ENCODE measurements around the gene CHRM4.
A peak's percentile ranks its signal among the peaks of the same experiment; 100 is the strongest.
"Not testable (repeated sequence)": the region's sequence is repeated elsewhere in the genome, so short reads cannot be mapped to it uniquely, and the experiment has no call there.

CHRM4 gene

DNA sequence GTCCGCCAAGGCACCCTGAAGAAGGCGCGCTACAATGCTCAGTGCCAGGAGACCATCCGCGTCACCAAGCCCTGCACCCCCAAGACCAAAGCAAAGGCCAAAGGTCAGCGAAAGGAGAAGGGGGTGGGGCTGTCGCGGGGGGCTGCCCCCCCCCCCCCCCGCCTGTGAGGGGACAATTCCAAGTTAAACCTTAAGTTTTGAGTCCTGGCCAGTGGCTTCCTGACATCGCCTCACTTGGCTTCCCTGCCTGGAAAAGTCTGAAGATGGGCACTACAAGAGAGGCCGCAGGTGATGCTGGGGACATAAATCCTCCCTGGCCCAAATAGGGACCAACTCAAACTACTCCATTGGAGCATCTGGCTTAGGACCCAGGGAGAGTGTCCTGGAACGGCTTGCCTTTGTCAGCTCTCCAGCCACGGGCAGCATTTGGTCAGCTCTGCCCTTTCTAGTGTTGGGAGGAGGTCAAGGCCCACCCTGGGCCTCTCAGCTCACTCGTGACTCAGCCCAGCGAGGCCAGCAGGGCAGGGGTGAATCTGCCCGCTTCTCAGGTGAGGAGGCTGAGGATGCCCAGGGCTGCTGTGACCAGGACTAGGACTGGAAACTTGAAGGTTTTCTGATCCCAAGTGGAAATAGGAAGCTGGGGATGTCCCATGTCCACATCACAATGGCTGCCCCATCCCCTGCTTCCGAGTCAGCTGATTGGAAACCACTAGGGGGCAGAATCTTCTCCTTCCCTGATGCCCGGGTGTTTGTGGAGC lies 8.8 kb downstream of the CHRM4 start:
- peak in 10 of 56 donors; percentile 11 to 43 (median 20) for DNase-seq

DNA sequence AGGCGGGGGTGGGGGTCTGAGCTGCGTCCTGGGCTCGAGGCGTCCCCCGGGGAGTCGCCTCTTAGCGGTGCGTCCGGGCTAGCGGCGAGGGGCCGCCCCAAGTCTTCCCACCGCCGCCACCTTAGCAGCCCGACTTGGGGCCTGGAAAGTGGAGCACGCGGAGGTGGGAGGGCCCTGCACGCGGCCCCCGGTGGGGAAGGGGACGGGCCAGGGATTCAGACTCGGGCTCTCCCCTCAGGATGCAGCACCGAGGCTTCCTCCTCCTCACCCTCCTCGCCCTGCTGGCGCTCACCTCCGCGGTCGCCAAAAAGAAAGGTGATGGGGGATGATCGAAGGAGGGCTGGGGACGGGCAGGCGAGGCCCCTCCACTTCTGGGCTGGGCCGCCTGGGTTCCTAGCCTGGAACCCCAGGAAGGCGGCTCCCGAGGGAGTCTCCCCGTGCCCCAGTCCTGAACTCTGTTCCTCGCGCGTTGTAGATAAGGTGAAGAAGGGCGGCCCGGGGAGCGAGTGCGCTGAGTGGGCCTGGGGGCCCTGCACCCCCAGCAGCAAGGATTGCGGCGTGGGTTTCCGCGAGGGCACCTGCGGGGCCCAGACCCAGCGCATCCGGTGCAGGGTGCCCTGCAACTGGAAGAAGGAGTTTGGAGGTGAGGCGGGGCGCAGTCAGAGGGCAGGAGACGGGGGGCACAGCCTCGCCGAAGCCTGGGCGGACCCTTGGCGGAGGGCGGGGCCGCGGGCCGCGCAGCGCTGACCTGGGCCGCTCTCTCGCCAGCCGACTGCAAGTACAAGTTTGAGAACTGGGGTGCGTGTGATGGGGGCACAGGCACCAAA lies 9.5 kb downstream of the CHRM4 start:
- DNase-seq, result no peak

DNA sequence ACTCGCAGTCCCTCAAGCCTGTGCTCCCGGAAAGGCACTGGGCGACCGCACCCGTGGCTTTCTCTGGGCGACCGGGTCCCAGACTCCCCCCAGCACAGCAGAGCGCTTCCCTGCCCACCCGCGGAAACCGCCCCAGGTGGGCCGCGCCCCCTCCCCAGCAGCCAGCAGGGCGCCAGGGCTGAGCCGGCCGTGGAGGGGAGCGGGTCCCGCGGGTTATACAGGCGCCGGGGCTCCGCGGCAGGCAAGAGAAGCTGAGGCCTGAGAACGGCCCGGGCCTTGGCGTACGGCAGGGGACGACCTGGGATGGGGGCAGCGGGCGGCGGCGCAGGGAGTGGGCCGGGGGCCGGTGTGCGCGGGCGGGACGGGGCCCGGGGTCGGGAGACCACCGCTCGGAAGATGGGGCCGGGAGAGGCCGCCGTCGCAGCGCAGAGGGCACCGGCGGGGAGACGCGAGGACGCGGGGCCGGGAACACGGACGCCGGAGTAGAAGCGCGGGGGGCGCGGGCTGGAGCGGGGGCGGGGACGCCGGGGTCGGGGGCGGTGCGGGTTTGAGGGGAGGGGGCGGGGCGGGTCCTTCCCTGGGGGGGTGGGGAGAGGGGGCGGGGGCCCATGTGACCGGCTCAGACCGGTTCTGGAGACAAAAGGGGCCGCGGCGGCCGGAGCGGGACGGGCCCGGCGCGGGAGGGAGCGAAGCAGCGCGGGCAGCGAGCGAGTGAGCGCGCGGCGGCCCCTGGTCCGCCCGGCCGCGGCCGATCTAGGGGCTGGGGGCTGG lies 10.3 kb downstream of the CHRM4 start, which contains the start of gene MDK:
MDK (plus strand) TSS at position 622 of the 771 bp plus-strand sequence. CDS start 389 bp downstream, outside the sequence.
- DNase-seq, result peak in 5 of 56 donors; percentile 18 to 64 (median 29)

DNA sequence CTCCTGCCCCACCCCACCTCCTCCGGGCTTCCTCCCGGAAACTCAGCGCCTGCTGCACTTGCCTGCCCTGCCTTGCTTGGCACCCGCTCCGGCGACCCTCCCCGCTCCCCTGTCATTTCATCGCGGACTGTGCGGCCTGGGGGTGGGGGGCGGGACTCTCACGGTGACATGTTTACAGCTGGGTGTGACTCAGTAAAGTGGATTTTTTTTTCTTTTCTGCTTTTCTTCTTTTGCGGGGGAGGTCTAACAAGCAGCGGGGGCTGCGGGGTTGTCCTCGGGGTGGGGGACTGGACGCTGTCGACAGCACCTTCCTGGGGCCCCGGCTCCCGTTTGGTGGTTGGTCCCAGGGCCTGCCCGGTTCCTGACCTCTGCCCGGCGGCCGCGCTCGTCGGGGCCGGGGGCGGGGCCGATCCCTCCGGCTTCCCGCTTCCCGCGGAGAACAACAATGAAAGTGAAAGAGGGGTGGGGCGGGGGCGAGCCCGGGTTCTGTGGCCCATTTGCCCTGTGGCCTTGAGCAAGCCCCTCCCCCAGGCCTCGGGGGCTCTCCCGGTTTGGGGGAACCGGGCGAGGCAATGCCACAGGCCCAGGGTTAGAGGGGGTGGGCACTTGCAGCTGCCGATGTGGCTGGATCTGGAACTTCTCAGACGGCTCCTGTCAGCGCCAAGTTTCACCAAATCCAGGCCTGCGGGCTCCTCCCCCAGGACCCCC lies 11.1 kb downstream of the CHRM4 start:
- DNase-seq, result peak in 17 of 56 donors; percentile 22 to 68 (median 36)

DNA sequence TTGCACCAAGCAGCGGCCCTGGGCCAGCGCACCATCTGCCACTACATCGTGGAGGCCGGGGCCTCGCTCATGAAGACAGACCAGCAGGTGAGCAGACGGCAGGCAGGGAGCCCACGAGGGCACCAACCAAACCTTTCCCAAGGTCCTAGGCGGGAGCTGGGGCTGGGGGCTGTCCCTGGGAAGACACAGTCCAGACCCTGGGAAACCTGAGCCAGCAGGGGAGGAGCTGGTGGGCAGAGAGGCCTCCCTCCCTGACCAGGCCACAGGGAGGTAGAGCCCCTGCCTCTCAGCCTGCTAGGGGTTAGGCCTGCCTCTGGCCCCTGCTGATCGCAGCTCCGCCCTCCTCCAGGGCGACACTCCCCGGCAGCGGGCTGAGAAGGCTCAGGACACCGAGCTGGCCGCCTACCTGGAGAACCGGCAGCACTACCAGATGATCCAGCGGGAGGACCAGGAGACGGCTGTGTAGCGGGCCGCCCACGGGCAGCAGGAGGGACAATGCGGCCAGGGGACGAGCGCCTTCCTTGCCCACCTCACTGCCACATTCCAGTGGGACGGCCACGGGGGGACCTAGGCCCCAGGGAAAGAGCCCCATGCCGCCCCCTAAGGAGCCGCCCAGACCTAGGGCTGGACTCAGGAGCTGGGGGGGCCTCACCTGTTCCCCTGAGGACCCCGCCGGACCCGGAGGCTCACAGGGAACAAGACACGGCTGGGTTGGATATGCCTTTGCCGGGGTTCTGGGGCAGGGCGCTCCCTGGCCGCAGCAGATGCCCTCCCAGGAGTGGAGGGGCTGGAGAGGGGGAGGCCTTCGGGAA lies 11.9 kb downstream of the CHRM4 start:
- not testable (repeated sequence) for DNase-seq

DNA sequence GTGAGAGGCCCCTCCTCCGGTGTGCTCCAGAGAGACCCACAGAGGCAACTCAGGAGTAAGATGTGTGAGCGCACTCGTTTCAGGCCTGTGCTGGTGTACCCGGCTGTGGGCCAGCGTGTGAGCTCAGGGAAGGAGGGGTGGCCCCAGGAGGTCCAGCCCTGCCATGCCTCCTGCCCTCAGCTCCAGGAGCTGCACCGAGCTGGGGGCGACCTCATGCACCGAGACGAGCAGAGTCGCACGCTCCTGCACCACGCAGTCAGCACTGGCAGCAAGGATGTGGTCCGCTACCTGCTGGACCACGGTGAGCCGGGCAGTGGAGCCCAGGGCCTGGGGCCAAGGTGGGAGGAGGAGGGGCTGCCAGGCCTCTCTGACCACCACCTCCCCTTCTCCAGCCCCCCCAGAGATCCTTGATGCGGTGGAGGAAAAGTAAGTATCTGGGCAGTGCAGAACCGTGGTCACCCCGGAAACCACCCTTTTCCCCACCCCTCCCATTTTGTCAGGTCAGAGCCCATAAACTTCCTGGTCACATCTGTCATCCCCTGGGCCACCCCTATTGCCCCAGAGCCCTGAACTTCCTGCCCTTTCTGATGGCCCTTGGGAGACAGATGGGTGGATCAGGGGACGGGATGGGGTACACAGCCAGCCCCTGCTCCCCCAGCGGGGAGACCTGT lies 12.6 kb downstream of the CHRM4 start:
- DNase-seq, result no peak

DNA sequence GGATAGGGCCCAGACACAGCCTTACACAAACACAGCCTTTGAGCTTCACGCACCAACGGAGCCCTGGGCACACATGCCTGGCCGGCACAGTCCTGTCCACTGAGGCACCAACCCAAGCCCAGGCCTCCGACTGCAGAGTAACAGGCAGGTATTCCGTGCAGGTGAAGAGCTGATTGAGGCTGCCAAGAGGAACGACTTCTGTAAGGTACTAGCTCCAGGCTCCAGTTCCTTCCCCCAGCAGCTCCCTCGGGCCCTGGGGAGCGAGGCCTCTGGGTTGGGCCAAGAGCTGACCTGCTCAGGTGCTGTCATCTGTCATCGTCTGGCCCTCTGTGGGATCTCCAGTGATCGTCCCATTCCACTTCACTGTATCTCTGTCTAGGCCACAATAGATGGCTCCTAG lies 13.3 kb downstream of the CHRM4 start:
- DNase-seq, result no peak

DNA sequence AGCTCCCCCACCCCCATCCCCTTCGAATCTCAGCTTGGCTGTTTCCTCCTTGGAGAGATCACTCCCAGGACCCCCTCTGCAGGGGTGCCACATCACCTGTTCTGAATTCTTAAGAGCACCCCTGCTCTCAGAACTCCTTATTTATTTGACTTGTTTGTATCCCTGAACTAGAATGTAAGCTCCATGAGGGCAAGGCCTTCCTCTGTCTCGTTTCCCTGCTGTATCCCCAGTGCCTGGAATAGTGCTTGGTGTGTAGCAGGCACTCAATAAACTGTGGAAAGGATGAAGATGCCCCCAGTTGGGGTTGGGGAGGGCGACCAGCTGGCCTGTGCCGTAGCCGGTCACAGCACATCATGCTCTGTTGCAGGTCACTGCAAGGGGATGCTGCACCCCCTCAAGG lies 13.7 kb downstream of the CHRM4 start:
- DNase-seq, result no peak

DNA sequence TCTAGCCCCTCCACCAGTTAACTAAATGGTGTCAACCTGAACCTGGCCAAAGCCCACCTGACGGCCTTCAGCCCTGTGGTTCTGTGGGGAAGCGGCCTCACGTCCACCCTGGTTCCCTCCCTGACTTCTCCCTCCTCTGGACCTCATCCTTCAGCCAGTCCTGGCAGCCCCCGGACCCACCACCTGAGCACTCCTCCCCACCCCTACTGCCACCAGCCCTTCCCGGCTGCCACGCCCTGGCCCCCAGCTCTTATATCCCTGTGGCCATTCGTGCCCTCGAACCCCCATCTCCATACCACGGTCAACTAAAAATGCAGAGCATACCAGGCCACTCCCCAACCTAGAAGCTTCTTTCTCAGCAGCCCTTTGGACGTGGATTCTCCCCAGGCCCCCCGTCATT lies 14.3 kb downstream of the CHRM4 start:
- no peak for DNase-seq

DNA sequence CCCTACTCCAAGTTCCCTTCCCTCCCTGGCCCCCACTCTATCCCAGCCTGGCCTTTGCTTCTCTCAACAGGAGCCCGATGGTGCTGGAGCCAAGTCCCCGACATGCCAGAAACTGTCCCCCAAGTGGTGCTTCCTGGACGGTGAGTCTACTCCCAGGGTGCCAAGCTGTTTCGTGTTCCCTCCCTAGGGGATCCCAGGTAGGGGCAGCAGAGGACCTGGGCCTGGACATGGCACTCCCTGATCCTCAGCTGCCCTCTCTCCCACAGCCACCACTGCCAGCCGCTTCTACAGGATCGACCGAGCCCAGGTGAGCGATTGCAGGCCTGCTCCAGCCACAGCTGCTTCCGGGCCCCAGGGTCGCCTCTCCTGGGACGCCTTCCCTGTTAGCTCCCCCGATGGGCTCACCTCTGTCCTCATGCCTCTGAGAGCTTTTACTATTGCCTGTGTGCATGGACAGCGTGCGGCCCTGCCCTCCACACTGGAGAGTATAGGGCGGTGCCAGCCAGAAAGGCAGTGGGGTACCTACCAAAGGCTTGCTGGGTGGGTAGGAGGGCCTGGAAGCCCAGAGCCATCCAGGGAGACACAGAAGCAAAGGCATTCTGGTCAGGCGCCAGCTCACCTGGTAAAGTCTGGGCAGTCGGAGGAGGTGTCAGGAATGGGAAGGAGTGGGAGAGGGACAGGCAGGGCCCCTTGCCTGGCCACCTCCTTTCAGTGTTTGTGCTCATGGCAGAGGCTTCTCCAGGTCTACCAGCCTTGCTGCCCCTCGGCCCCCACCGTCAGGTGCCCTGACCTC lies 15.1 kb downstream of the CHRM4 start:
- DNase-seq, result no peak

DNA sequence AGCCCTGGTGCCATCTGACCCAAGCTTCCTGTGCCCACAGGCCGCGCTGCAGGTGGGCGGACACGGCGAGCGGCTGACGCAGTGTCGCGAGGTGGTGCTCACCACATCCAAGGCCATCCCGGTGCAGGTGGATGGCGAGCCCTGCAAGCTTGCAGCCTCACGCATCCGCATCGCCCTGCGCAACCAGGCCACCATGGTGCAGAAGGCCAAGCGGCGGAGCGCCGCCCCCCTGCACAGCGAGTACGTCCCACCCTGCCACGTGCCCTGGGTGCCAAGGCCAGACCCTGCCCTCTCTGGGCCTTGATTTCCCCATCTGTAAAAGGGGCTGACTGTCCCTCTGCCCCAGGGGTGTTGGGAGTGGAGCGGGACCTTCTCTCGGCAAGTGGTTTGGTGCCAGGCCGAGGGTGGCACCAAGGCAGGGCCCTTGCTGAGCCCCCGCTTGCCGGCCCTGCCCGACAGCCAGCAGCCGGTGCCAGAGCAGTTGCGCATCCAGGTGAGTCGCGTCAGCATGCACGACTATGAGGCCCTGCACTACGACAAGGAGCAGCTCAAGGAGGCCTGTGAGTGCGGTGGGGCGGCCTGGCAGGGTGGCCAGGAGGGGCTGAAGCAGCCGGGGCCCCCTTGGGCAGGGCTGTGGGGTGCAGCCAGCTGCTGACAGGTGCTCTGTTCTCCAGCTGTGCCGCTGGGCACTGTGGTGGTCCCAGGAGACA lies 16.0 kb downstream of the CHRM4 start:
- DNase-seq, result no peak

DNA sequence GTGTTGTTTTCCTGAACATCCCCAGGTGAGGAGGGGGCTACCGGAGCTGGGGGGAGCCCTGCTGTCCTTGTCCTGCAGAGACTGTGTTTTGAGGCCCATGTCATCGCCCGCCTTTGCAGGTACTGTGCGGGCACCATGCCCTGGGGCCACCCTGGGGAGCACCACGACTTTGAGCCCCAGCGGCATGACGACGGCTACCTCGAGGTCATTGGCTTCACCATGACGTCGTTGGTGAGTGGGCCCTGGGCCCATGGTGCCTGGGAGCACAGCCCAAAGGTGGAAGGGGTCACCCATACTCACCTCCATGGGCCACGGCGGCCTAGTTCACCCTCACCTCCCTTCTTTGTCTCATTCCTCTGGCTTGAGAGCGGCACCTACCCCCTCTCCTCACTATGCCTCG lies 16.8 kb downstream of the CHRM4 start:
- DNase-seq, result no peak

DNA sequence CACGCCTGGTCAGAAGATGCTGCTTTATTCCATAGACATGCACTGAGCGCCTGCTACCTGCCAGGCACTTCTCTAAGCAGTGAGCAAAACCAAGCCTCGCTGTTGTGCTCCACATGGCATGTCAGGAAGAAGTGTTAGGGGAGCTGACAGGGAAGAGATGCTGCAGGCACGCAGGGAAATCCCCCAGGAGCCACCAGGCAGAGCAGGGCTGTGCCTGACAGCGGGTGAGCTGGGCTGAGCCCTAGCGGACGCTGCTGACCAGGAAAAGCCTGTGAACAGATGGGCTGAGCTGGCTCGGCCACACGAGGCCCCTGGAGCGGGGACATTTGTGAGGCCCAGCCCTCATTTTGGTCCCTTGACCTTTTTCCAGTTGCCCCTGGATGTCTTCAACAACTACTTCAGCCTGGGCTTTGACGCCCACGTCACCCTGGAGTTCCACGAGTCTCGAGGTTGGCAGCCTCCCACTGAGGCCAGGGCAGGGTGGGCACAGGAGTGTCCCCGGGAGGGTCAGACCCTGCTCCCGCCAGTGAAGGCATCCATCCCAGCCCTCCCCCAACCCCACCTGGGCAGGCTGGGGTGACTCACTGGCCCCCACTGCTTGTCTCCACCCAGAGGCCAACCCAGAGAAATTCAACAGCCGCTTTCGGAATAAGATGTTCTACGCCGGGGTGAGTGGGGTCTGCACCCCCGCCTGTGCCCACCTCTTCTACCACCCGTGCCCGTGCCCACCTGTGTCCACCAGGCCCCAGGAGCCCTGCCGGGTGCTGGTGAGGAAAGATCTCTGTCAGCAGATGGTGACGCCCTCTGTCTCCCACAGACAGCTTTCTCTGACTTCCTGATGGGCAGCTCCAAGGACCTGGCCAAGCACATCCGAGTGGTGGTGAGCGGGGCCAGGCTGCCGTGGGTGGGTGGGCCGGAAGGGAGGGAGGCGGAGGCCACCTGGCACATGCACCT lies 17.5 kb downstream of the CHRM4 start:
- no peak for DNase-seq

DNA sequence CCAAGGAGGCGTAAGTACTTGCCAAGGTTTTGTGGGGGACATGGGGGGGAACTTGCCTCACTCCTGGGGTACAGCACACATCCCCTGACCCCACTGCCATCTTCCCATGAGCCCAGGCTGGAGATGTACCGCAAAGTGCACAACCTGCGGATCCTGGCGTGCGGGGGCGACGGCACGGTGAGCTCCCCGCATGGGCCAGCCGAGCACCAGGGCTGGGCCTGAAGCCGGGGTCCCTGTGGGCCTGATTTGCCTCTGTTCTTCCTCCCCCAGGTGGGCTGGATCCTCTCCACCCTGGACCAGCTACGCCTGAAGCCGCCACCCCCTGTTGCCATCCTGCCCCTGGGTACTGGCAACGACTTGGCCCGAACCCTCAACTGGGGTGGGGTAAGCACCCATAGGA lies 19.1 kb downstream of the CHRM4 start:
- not testable (repeated sequence) for DNase-seq

DNA sequence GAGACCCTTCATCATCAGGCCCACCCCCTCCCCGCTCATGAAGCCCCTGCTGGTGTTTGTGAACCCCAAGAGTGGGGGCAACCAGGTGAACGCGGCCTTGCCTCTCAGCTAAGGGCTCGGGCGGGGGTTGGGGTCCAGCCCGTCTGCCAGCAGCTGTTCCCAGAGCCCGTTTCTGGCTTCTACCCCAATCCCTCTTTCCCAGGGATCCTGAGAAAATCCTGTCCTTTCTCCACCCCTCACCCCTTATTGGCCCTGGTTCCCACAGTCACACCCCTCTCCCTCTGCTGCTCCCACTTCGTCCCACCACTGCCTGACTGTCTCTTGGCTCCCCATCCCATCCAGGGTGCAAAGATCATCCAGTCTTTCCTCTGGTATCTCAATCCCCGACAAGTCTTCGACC lies 19.5 kb downstream of the CHRM4 start:
- DNase-seq, result no peak

DNA sequence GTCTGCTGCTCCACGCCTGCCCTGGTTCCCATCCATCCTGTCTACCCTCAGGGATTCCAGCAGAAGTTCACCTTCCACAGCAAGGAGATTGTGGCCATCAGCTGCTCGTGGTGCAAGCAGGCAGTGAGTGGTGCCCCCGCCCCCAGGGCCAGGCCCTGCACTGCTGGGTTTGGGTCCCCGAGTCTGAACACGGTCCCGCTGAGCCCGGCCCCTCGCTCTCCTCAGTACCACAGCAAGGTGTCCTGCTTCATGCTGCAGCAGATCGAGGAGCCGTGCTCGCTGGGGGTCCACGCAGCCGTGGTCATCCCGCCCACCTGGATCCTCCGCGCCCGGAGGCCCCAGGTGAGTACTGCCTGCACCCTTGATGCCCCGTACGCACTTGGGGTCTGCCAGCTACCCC lies 20.3 kb downstream of the CHRM4 start:
- not testable (repeated sequence) for DNase-seq

DNA sequence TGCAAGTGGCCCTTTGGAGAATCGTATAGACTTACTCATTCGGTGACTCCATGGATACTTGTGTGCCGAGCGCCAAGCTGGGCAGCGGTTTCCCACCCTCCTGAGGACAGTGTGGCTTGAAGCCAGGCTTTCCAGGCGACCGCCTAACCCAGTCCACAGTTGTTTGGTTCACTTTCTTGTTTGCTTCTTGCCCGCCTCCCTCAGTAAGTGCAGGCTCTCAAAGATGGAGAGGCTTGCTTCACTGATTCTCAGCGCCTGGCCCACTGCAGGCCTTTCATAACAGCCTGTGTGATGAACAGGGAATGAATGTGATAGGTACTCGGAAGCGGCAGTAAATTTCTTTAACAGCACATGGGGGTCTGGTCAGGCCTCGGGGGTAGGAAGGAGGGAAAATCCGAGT lies 21.3 kb downstream of the CHRM4 start:
- DNase-seq, result no peak

Data from nucleus accumbens (tissue), 56 donors.